Mucosa of descending colon (tissue), 3 donors: ENCODE results near the gene CALHM5. TPM values are rescaled to one million over a fixed set of nuclear protein-coding genes. Genes with fewer than 3 reads are reported as not detected.
A peak's percentile ranks its signal among the peaks of the same experiment; 100 is the strongest.

ENCODE experiments used
- ATAC-seq: fragments of 200-7000 bp; cut with Tn5 transposase; one replicate; pipeline ENCODE4 v1.9.1; 2020; ENCODE audit warnings: mild to moderate bottlenecking, moderate library complexity
- DNase-seq, 3 donors: peaks; one replicate each; pipeline ENCODE4 v3.0.0-alpha.2; 2020
- H3K36me3 ChIP-seq: fragments of 200-600 bp; one replicate; pipeline ENCODE4 v1.8.0; 2021; ENCODE audit warnings: low read depth, mild to moderate bottlenecking
- H3K4me1 ChIP-seq: fragments of 200-600 bp; one replicate; pipeline ENCODE4 v1.8.0; 2021; ENCODE audit warnings: low read depth, mild to moderate bottlenecking
- H3K4me3 ChIP-seq: fragments of 200-600 bp; one replicate; pipeline ENCODE4 v1.8.0; 2021; ENCODE audit warnings: mild to moderate bottlenecking
- H3K9me3 ChIP-seq: fragments of 200-600 bp; one replicate; pipeline ENCODE4 v1.8.0; 2021; ENCODE audit warnings: mild to moderate bottlenecking
- intact Hi-C, 2 donors: fragments of 100-400 bp; cut with DNase I in 1 of 2; cut with micrococcal nuclease in 1 of 2; formaldehyde crosslinking; loops; one replicate each; pipeline versions ENCODE4 v1.11.0 to v1.11.1; 2022; cut with DNase I, micrococcal nuclease
- total RNA-seq, 3 donors: library from RNA; stranded (reverse); fragmentation: NEBNext Ultra II Directional in 2 of 3; extraction: Animal tissue kit (Norgen Biotek cat#: 25700) in 2 of 3; gene quantifications; one replicate each; pipeline versions ENCODE4 v1.2.1 to v1.2.4, GENCODE V29; 2021 to 2023
- TF ChIP-seq, protein P1 (sequence below): fragments of 200-600 bp; IDR thresholded peaks from one replicate; pipeline ENCODE4 v1.8.0; 2022; ENCODE audit warnings: antibody characterized with exemption, mild to moderate bottlenecking
- donor health status: DM: no; HTN: no; CAD: no; lungs with moderate emphysema.
- donor health status: DM: no; HTN: no; CAD: no.
- donor health status: DM: no; HTN: yes; CAD: no.

Gene CALHM5
- total RNA-seq, 3 donors from 2014 or later: 0.20 to 0.85 (median 0.72) TPM

DNA sequence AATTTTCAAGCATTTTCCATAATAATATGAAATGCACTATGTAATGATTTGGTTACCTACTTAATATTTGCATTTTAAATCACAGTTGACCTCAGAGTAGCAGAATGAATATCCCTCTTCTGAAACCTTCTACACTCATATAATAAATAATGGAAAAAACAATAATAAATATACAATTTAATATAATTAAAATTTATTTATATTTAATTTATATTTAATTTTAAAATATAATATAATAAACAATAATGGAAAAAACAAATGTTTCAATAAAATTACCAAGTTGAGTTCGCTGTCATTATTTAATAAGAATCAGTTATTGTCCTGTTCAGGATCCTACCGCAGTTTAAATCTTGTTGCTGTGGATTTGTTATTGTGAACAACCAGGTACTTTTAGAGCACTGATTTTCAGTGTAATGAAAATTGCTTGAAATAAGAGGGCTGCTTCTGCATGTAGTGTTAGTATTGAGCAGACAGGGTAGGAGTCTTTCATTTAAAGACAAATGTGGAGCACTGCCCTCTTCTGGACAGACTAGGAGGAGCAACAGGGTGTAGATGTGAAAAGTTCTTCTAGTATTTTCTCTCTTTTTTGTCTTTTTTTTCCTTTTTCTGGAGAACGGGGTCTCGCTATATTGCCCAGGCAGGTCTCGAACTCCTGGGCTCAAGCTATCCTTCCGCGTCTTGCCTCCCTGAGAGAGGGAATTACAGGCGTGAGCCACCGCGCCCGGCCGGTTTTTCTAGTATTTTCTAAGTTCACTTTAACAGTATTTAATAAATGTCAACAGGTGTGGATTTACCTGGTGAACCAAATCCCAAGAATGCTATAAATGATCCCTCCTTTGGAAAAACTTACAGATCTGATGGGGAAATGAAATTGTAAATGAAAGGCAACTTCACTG, 20.5 kb downstream of the CALHM5 start:
- peak; percentile 80 for ATAC-seq
- intact Hi-C loops: loop anchor here (5.0 to 10.0 kb wide), 2 partner anchors 245 to 247 kb away; no protein-coding TSS in a partner anchor
- Histone ChIP-seq H3K4me3 (no peak overlapping the region), H3K36me3 (no peaks in the 10 kb centered on the region), H3K9me3 (no peaks in the 10 kb centered on the region), H3K4me1 (no peaks in the 10 kb centered on the region)
- DNase-seq: peak in 1 of 3 donors; percentile 81
- TF ChIP-seq, protein P1, sequence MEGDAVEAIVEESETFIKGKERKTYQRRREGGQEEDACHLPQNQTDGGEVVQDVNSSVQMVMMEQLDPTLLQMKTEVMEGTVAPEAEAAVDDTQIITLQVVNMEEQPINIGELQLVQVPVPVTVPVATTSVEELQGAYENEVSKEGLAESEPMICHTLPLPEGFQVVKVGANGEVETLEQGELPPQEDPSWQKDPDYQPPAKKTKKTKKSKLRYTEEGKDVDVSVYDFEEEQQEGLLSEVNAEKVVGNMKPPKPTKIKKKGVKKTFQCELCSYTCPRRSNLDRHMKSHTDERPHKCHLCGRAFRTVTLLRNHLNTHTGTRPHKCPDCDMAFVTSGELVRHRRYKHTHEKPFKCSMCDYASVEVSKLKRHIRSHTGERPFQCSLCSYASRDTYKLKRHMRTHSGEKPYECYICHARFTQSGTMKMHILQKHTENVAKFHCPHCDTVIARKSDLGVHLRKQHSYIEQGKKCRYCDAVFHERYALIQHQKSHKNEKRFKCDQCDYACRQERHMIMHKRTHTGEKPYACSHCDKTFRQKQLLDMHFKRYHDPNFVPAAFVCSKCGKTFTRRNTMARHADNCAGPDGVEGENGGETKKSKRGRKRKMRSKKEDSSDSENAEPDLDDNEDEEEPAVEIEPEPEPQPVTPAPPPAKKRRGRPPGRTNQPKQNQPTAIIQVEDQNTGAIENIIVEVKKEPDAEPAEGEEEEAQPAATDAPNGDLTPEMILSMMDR: peak; percentile 62

DNA sequence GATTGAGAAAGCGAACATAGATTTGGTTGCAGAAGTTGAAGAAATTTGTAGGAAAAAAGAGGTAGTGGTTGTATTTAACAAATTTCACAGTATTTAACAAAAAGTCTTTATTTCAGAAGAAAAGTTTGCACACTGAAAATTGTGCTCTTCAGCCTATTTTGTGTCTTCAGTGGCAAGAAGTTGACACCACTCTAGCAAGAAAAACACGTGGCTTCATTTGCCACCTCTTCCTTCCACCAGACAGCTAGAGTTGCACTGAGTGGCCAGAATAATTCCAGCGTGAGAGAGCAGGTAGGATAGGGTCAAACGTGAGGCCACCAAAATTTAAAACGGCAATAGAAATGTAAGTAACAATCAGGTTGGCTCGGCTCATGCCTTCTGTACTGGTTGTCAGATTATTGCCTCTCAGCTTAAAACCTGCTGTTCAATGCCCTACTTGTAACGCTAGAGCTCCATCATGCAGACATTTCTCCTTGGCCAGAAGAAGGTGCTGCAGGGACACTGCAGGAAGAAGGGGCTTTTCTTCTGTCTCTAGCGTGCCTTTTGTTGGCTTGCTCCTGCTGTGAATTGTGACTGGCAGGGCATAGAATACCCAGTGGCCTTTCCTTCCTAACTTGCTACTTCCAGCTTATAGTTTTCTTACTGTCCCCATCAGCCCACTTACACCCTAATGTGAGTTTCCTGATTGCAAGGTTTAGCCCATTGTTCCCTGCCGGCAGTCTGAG, 22.0 kb downstream of the CALHM5 start:
- TF ChIP-seq, protein P1: no peak
- no peak for ATAC-seq

DNA sequence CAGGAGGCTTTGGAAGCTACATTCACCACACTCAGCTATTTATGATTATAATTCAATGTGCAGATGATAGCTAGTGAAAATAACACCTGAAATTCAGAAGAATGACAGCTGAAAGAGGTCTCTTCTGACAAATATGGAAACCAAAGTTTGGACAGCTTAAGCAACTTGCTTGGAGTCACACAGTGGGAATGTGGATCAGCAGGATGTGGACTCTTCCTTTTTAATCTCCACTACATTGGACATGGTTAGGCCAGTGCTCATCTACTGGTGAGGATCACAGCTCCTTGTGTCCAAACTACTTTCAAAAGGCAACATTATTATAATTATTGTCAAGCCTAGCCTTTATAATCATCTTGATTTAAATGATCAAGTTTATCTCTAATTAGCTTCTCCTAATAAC, 23.7 kb downstream of the CALHM5 start:
- H3K36me3 ChIP-seq: no peaks in the 10 kb centered on the region
- DNase-seq: no peak
- ATAC-seq: no peak
- TF ChIP-seq, protein P1: no peak
- H3K9me3 ChIP-seq: no peaks in the 10 kb centered on the region
- intact Hi-C loops: loop anchor here (5.0 to 10.0 kb wide), 2 partner anchors 112 to 250 kb away; no protein-coding TSS in a partner anchor
- H3K4me3 ChIP-seq: no peak overlapping the region
- no peaks in the 10 kb centered on the region for H3K4me1 ChIP-seq

More for the DNA sequence above, 22.0 kb downstream of the CALHM5 start:
- Histone ChIP-seq H3K4me1 (no peaks in the 10 kb centered on the region), H3K9me3 (no peaks in the 10 kb centered on the region), H3K36me3 (no peaks in the 10 kb centered on the region), H3K4me3 (no peak overlapping the region)
- DNase-seq: no peak
- intact Hi-C loops: loop anchor here (5.0 to 10.0 kb wide), 2 partner anchors 246 to 249 kb away; no protein-coding TSS in a partner anchor

DNA sequence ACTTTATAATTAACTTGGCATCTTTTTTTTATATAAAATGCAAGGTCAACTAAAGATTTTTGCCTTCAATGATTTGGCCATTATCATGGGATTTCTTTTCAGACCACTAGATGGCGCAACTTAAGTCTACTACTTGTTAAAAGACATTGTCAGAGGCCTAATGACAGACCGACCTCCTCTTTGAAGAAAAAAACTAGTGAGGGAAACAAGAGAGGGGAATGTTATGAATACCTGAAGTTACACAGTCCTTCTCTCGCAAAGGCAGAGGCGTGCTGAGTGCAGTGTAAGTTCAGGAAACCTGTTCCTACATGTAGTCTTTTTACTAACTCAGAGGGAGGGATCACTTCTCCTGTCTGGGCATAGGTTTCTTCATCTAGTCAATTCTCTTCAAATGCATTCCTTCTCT, 24.8 kb downstream of the CALHM5 start:
- H3K9me3 ChIP-seq: no peaks in the 10 kb centered on the region
- no peaks in the 10 kb centered on the region for H3K36me3 ChIP-seq
- DNase-seq (peak in 1 of 3 donors; percentile 62), ATAC-seq (peak; percentile 50)
- intact Hi-C loops: loop anchor here (5.0 to 10.0 kb wide), 2 partner anchors 111 to 251 kb away; no protein-coding TSS in a partner anchor
- H3K4me1 ChIP-seq: no peaks in the 10 kb centered on the region
- no peak overlapping the region for H3K4me3 ChIP-seq
- TF ChIP-seq, protein P1: peak; percentile 41

DNA sequence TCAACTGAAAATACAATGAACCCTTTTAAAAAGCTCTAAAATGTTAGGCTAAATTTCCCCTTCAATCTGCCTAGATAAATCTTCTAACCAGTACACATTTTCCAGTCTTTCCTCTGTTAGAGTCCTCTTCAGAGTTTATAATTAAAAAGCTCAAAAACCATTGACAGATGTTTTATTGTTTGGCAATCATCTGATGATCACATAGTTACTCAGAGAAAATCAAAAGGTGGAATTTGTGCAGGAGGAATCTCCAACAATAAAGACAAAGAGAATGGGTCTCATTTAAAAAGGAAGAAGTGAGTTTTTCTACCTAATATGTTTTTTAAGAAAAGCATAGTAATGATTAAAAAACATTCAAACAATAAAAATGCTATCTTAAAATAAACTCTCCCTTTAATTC, 31.0 kb downstream of the CALHM5 start:
- no peaks in the 10 kb centered on the region for H3K4me1 ChIP-seq
- no peaks in the 10 kb centered on the region for H3K36me3 ChIP-seq
- no peak overlapping the region for H3K4me3 ChIP-seq
- intact Hi-C loops: no loop called here
- ATAC-seq: no peak
- no peaks in the 10 kb centered on the region for H3K9me3 ChIP-seq
- TF ChIP-seq, protein P1: no peak
- no peak for DNase-seq
